ENCODE results near the gene SRA1.
A peak's percentile ranks its signal among the peaks of the same experiment; 100 is the strongest.

Gene SRA1

DNA sequence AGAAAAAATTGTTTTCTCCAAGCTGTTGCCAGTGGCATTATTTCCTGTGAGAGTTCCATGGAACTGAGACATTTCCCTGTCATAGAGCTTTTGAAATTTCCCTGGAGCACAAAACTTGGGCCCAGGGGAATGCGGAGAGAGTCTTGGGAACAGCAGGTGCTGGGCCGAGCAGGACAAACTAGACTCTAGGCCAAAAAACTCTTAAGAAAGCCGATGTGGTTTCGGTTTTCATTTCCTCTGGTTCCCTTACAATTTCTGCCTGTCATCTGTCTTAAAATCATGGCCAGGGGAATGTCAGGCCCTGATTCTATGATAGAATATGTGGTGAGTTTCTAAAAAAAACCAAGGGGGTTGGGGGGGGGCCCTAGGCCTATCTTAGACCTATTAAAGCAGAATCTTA, 11.9 kb upstream of the SRA1 start:
- no peak for DNase-seq

DNA sequence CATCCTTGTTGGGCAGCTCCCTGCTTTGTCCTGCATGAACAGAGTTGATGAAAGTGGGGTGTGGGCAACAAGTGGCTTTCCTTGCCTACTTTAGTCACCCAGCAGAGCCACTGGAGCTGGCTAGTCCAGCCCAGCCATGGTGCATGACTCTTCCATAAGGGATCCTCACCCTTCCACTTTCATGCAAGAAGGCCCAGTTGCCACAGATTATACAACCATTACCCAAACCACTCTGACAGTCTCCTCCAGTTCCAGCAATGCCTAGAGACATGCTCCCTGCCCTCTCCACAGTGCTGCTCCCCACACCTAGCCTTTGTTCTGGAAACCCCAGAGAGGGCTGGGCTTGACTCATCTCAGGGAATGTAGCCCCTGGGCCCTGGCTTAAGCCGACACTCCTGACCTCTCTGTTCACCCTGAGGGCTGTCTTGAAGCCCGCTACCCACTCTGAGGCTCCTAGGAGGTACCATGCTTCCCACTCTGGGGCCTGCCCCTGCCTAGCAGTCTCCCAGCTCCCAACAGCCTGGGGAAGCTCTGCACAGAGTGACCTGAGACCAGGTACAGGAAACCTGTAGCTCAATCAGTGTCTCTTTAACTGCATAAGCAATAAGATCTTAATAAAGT, 11.3 kb upstream of the SRA1 start:
- DNase-seq, result no peak

DNA sequence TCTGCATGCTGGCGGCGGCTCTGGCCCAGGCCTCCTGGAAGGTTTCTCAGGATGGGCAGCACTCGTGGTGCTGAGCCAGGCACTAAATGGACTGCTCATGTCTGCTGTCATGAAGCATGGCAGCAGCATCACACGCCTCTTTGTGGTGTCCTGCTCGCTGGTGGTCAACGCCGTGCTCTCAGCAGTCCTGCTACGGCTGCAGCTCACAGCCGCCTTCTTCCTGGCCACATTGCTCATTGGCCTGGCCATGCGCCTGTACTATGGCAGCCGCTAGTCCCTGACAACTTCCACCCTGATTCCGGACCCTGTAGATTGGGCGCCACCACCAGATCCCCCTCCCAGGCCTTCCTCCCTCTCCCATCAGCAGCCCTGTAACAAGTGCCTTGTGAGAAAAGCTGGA, 10.6 kb upstream of the SRA1 start:
- DNase-seq, result no peak

- no peak for DNase-seq
Observed at GRCh38 chr5:140567136-140567818, 10.0 kb upstream of the SRA1 start.

- no peak for DNase-seq
Observed at GRCh38 chr5:140566665-140567064, 9.4 kb upstream of the SRA1 start.

DNA sequence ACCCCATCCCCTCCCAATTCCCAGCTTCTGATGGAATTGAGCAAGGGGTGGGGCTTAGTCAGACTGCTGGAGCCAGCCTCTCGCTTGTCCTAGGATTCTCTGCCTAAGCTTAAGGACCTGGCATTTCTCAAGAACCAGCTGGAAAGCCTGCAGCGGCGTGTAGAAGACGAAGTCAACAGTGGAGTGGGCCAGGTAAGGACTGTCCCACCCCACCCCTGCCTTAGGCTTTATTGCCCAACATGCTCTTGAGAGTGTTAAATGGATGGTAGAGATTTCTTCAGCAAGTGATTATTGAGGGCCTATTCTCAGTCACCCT, 8.5 kb upstream of the SRA1 start:
- no peak for DNase-seq

- DNase-seq, result no peak
Observed at GRCh38 chr5:140565024-140565779, 7.9 kb upstream of the SRA1 start.

- DNase-seq, result peak; percentile 97
Observed at GRCh38 chr5:140564196-140565023, 7.1 kb upstream of the SRA1 start, which contains the start of the genes APBB3 and SLC35A4. Gene APBB3 (minus strand): TSS chr5:140564598. CDS start chr5:140564245, 353 bp downstream. Gene SLC35A4 (plus strand): TSS chr5:140564828. CDS start chr5:140567170, 2,342 bp downstream.

DNA sequence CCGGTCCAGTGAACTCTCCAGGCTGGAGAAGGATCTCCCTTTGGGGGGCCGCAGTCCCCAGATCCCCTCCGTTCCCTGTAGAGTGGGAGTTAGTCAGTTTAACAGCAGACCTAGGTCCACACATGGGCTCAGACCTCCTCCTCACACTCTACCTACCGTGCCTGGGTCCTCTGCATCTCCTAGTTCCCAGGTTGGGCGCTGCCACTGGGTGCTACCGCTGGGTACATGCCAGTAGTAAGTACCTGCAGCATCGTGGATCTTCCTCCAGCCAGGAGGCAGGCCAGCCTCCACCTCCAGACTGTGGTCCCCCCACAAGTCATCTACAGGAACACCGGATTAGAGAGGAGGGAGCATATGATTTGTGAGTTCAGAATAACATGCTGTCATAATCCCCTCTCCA, 6.3 kb upstream of the SRA1 start:
- no peak for DNase-seq

DNA sequence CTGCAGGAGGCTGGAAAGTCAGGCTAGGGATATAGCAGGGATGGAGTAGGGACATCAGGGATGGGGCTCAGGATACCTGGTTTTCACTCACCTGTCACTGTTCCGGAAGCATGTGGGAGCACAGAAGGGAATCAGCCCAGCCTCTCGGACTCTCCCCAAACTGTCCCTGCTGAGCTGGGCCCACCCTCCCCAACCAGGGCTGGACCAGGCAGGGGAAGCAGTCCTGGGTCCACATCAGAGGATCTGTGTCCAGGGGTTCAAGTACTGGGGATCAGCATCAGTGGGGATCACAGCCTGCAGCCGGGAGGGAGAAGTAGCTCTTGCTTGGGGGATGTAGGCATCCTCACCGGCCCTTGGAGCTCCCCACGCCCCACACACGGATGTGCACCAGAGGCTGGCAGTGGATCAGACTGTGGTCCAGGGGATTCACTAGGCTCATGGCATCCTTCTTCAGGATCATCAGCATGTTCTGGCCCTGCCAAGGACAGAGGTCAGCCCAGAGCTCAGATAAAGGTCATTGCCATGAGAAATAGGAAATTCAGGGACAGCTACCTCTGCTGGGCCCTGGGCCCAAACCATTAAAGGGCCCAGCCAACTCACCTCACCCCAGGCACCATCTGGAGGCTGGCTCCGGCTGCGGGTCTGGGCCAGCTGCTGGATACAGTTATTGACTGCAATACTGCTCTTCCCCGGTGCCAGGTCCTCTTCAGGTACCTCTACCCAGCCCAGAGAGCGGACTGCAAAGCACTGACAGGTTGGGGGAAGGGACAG, 4.7 kb upstream of the SRA1 start:
- DNase-seq, result no peak

DNA sequence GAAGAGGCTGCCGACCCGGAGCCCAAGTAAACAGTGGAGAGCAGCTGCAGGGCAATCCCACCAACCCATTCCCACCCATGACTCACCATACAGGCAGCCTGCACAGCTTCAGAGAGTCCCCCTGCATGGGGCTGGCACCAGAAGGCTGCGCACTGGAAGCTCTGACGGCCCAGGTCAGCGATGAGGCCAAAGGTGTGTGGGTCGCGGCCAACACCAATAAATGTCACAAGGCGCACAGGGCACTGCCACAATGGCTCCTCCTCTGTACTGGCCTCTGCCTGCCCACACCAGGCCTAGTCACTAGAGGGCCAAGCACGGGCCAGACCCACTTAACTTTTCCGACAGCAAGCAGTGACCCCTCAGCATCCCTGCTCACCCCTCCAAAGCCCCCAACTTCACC, 3.0 kb upstream of the SRA1 start:
- no peak for DNase-seq

GRCh38 chr5:140558542-140558941, 1.3 kb upstream of the SRA1 start:
- DNase-seq, result no peak

DNA sequence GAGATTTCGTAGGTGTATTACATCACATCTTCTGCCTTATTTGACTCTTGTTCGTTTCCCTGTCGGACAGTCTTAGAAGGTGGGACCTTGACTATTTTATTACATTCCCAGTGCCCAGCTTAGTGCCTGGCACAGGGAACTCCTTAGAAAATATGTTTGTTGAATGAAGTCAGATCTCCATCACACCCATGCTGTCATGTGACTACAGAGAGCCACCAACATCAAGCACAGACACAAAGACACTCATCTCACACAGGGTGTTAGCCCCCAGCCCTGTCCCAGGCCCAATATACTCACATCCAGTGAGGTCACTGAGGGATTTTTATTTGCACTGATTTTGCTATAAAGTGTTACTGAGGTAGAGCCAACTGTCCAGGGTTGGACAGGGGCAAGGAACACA, 692 bp upstream of the SRA1 start:
- DNase-seq, result no peak

DNA sequence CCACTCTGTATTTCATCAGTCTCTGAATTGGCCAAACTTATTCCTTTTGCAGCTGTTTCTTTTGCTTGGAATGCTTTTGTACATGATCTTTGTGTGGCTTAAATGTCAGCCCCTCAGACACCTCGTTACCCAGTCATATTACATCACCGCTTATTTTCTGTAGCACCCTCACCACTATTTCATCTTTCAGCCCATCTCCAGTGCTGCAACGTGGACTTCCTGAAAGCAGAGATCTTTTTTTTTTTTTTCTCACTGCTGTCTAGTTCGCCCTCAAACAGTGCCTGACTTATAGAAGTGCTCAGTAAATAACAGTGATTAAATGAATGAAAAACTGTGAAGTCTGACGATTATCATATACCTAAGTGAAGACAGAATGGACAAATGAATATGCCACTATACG, 835 bp downstream of the SRA1 start:
- DNase-seq, result no peak

GRCh38 chr5:140555747-140556312, 1.4 kb downstream of the SRA1 start:
- DNase-seq, result no peak

- no peak for DNase-seq
Observed at GRCh38 chr5:140554454-140554853, 2.8 kb downstream of the SRA1 start.

DNA sequence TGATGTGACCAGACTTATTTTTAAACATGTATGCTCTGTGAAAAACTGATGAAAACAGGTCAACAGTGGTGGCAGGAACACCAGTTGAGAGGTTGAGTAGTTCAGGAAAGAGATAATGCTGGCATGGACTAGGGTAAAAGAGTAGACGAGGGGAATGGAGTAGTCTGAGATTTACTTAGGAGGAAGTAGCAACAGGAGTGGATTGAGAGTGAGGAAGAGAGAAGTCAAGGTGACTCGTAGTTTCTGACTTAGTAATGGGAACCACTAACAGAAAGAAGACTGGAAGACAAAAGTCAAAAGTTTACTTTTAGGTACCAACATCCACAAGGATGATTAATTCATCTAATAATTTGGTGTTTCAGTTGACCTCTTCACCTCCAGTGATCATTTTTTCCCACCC, 3.6 kb downstream of the SRA1 start:
- no peak for DNase-seq

GRCh38 chr5:140551872-140552271, 5.4 kb downstream of the SRA1 start:
- DNase-seq, result no peak

- DNase-seq, result no peak
Observed at GRCh38 chr5:140550147-140551079, 6.9 kb downstream of the SRA1 start.

DNA sequence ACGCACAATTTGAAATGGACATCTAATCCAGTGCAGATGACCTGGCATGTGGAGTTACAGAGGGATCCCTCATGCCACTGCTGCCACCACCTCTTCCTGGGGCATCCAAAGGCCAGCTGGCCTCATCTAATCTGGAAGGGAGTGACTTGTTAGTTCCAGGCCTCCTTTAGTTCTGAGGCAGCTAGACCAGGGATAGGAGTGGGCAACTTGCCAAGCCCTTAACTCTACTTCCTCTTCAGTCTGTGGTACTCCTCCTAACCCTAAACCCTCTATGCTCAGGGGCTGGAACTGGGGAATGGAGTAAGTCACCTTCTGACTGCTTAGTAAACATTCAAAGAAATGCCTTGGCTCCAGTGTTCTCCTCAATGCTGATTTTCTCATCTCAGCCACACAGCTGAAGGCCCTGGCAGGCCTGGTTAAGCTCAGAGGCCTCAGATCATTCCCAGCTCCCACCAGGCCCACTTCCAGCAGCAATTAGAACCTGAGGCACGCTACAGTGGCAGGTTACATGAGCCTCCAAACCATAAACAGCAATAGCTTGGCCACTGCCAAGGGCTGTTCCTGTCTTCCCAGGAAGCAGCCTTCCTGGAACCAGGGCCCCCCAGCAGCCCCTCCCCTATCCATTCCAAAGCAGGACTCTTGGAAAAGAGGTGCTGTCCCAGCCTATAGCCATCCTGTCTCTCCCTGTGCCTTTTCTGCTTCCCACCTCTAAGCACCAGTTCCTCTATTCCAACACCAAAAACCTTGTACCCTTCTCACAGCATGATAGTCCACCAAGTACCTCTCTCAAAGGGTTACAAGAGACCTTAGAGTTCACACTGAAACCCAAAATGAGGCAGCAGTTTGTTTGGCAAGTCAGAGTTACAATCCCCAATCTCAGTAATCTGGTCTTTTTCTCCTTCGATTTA, 7.8 kb downstream of the SRA1 start:
- no peak for DNase-seq

Measured in stimulated activated CD4-positive, alpha-beta T cell treated with anti-CD3 and anti-CD28 coated beads, Interleukin-4, amount 100 ng/mL, for 24 hours (primary cell).